HG03558 (cell line): ENCODE measurements around the gene HEATR5B.
"Not testable (repeated sequence)": the region's sequence is repeated elsewhere in the genome, so short reads cannot be mapped to it uniquely, and the experiment has no call there.

Source experiments
- ATAC-seq: cut with Tn5 transposase; IDR thresholded peaks from one replicate; pipeline ENCODE4 v1.9.1; 2021; ENCODE audit warnings: moderate number of reproducible peaks; ENCODE audit not compliant: unreplicated experiment; ENCODE audit errors: extremely low read depth

The HEATR5B gene

DNA sequence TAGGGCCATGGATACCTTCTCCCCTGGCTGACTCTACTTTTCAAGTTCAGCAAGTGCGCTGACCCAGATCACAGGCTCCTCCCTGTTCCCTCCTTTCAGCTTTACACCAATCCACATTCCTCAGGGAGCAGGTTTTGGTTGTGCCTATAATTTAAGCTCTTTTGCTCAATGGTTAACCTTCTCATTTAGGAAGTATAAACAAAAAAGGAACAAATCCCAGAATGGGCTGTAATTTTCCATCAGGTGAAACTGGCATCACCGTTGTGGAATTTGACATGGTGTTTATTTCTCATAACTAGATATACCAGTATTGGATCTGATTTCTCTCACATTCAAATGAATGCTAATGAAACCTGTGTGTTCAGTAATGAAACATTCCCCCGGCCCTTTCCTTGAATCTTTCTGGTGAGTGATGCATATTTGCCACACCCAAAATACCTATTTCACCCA is 131.4 kb downstream of the HEATR5B start:
- no peak for ATAC-seq

- no peak for ATAC-seq
Measured at GRCh38 chr2:36951574-36951973, 132.6 kb downstream of the HEATR5B start.

DNA sequence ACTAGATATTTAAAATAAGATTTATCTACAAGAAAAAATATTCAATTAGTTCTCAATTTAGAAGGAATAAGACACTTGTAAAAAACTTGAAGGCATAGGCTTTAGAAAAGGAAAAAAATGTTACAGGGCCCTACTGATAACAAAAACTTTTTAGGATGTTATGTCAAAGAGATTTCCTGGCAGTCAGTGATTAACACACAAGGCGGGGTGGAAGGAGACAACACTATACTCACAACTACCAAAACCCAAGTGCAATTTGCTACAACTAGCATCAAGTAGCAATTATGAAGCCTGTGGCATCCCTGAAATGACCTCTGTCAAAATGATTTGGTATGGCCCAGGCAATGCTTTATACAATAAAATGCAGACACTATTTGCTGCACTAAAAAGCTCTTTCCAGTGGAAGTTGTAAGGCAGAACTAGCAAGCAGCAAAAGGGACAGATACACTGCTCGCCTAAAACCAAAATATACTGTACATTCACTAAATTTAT is 133.1 kb downstream of the HEATR5B start:
- ATAC-seq = no peak

- ATAC-seq = no peak
Measured at GRCh38 chr2:36949845-36950244, 134.3 kb downstream of the HEATR5B start.

GRCh38 chr2:36945240-36945639 is 138.9 kb downstream of the HEATR5B start:
- ATAC-seq = not testable (repeated sequence)

DNA sequence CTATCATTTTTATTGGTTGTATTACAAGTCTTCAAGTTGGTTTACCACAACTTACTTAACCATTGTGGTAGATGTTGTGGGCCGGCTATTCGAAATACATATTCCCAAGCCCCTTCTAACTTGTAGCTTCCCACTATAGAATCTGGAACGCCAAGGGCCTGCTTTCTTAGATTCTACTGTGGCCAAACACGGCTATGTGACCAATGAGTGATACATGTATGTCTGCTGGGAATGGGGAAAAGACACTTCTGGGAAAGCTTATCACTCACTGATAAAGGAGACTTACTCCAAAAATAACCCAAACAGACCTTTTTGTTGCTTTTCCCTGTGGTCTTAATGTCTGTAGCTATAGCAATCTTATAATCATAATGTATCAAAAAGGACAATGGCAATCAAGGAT is 142.3 kb downstream of the HEATR5B start:
- no peak for ATAC-seq

DNA sequence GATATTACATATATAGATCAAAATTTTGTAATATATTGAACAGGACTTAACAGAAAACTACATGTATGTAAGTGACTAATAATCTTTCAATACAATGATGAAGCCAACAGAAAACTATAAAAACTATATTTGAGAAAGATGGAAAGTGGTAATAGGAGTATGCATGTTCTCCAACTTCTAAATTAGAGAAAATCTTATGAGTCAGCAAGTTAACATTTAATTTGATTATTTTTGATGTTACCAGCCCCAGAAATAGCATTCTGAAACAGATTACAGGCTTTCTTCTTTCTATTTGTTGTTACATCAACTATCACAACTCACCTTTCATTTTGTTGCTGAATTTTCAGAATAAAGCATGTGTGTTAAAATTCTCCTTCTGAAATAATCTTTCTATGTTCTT is 147.6 kb downstream of the HEATR5B start:
- ATAC-seq = not testable (repeated sequence)

DNA sequence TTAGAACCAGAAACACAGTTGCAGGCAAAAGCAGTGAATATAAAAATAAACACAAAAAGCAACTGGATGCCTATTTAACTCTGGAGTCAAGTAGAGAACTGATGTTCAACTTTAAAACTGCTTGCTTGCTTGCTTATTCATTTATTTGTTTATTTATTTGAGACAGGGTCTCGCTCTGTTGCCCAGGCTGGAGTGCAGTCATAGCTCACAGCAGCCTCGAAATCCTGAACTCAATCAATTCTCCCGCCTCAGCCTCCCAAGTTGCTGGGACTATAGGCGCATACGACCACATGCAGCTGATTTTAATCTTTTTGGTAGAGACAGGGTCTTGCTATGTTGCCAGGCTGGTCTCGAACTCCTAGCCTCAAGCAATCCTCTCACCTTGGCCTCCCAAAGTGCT is 152.5 kb downstream of the HEATR5B start:
- not testable (repeated sequence) for ATAC-seq
